ENCODE measurements around the gene FBLIM1.

FBLIM1 gene

GRCh38 chr1:15739745-15740144 lies 18.9 kb upstream of the FBLIM1 start:
- Histone ChIP-seq H3K4me2 (ENCODE audit: low read depth, low read length, poor library complexity, severe bottlenecking) (no peak overlapping the region), H3K9ac (ENCODE audit: low read length) (no peak overlapping the region), H3K9me2 (replicated peaks; ENCODE audit: insufficient read depth, low read length) (no peaks in the 10 kb centered on the region), H3K27ac (ENCODE audit: low read depth, low read length) (no peak overlapping the region), H3K27me3 (ENCODE audit: low read length) (no peaks in the 10 kb centered on the region), H3K9me3 (ENCODE audit: insufficient read depth, low read length) (no peaks in the 10 kb centered on the region), H3K36me3 (ENCODE audit: low read length) (no peaks in the 10 kb centered on the region), H3K79me2 (ENCODE audit: insufficient read depth, low read length) (no peaks in the 10 kb centered on the region), H3K4me3 (ENCODE audit: insufficient read depth, low read length, poor library complexity, severe bottlenecking) (no peak overlapping the region), H2AFZ (ENCODE audit: low read depth, low read length, severe bottlenecking) (no peak overlapping the region), H4K20me1 (ENCODE audit: low read depth, low read length) (no peaks in the 10 kb centered on the region), H3F3A (ENCODE audit: insufficient read depth) (no peaks in the 10 kb centered on the region)
- no peak for TF ChIP-seq EZH2phosphoT487 (conservative IDR thresholded peaks at IDR 0.05; ENCODE audit: low read length)

GRCh38 chr1:15740924-15741850 lies 17.4 kb upstream of the FBLIM1 start:
- no peak overlapping the region for H3K4me2 ChIP-seq (ENCODE audit: low read depth, low read length, poor library complexity, severe bottlenecking)
- TF ChIP-seq EZH2phosphoT487 (conservative IDR thresholded peaks at IDR 0.05; ENCODE audit: low read length) (no peak), CTCF (IDR thresholded peaks at IDR 0.05; ENCODE audit: insufficient read depth, low read length, poor library complexity, severe bottlenecking) (peak; percentile 88)
- H3K9me3 ChIP-seq (ENCODE audit: insufficient read depth, low read length): no peaks in the 10 kb centered on the region
- no peaks in the 10 kb centered on the region for H3K27me3 ChIP-seq (ENCODE audit: low read length)
- no peaks in the 10 kb centered on the region for H3F3A ChIP-seq (ENCODE audit: insufficient read depth)
- H3K4me3 ChIP-seq (ENCODE audit: insufficient read depth, low read length, poor library complexity, severe bottlenecking): no peak overlapping the region
- no peaks in the 10 kb centered on the region for H4K20me1 ChIP-seq (ENCODE audit: low read depth, low read length)
- H3K79me2 ChIP-seq (ENCODE audit: insufficient read depth, low read length): no peaks in the 10 kb centered on the region
- no peaks in the 10 kb centered on the region for H3K9me2 ChIP-seq (replicated peaks; ENCODE audit: insufficient read depth, low read length)
- no peaks in the 10 kb centered on the region for H3K36me3 ChIP-seq (ENCODE audit: low read length)
- no peak overlapping the region for H2AFZ ChIP-seq (ENCODE audit: low read depth, low read length, severe bottlenecking)
- H3K9ac ChIP-seq (ENCODE audit: low read length): no peak overlapping the region
- H3K27ac ChIP-seq (ENCODE audit: low read depth, low read length): no peak overlapping the region

- TF ChIP-seq EZH2phosphoT487 (conservative IDR thresholded peaks at IDR 0.05; ENCODE audit: low read length): no peak
- no peak for TF ChIP-seq CTCF (IDR thresholded peaks at IDR 0.05; ENCODE audit: insufficient read depth, low read length, poor library complexity, severe bottlenecking)
- Histone ChIP-seq H3F3A (ENCODE audit: insufficient read depth) (no peaks in the 10 kb centered on the region), H3K36me3 (ENCODE audit: low read length) (no peaks in the 10 kb centered on the region), H3K9ac (ENCODE audit: low read length) (no peak within 1 kb of the TSS), H3K9me2 (replicated peaks; ENCODE audit: insufficient read depth, low read length) (no peaks in the 10 kb centered on the region), H3K4me2 (ENCODE audit: low read depth, low read length, poor library complexity, severe bottlenecking) (no peak within 1 kb of the TSS), H2AFZ (ENCODE audit: low read depth, low read length, severe bottlenecking) (no peak within 1 kb of the TSS), H3K79me2 (ENCODE audit: insufficient read depth, low read length) (no peaks in the 10 kb centered on the region), H3K4me3 (ENCODE audit: insufficient read depth, low read length, poor library complexity, severe bottlenecking) (no peak within 1 kb of the TSS), H4K20me1 (ENCODE audit: low read depth, low read length) (no peaks in the 10 kb centered on the region), H3K9me3 (ENCODE audit: insufficient read depth, low read length) (no peaks in the 10 kb centered on the region), H3K27ac (ENCODE audit: low read depth, low read length) (no peak within 1 kb of the TSS), H3K27me3 (ENCODE audit: low read length) (no peaks in the 10 kb centered on the region)
These were observed 16.2 kb upstream of the FBLIM1 start, which contains the start of gene TMEM82 for GRCh38 chr1:15742339-15742801. TMEM82 (plus strand) TSS chr1:15742499; CDS start chr1:15742560, 61 bp downstream.

Data from SU-DHL-6 (cell line).